Stimulated activated CD4-positive, alpha-beta T cell treated with anti-CD3 and anti-CD28 coated beads, Interleukin-4, amount 100 ng/mL, for 48 hours (primary cell): ENCODE data around the gene CARD9.
"Not testable (repeated sequence)": the region's sequence is repeated elsewhere in the genome, so short reads cannot be mapped to it uniquely, and the experiment has no call there.

Experiments
- DNase-seq, 2 donors: peaks; one replicate each; pipeline ENCODE4 v3.0.0-alpha.2; 2020; ENCODE audit warnings: low read depth in 2 of 2

Gene CARD9

GRCh38 chr9:136363949-136364748 is 9.3 kb downstream of the CARD9 start:
- no peak for DNase-seq

GRCh38 chr9:136363106-136363948 is 10.1 kb downstream of the CARD9 start, which contains the start of gene DNLZ:
DNLZ (minus strand) TSS chr9:136363744; CDS start chr9:136363714, 30 bp downstream.
- DNase-seq, result peak; percentile 97 to 99

GRCh38 chr9:136362450-136362784 is 11.1 kb downstream of the CARD9 start:
- DNase-seq, result no peak

- DNase-seq, result no peak
These were observed 11.6 kb downstream of the CARD9 start for GRCh38 chr9:136361754-136362449.

GRCh38 chr9:136361047-136361753 is 12.3 kb downstream of the CARD9 start:
- no peak for DNase-seq

- DNase-seq, result no peak
These were observed 13.4 kb downstream of the CARD9 start for GRCh38 chr9:136359774-136360718.

GRCh38 chr9:136358888-136359287 is 14.6 kb downstream of the CARD9 start:
- no peak for DNase-seq

- DNase-seq, result no peak
These were observed 15.5 kb downstream of the CARD9 start for GRCh38 chr9:136358016-136358415.

GRCh38 chr9:136357202-136357725 is 16.2 kb downstream of the CARD9 start:
- no peak for DNase-seq

- no peak for DNase-seq
These were observed 17.6 kb downstream of the CARD9 start for GRCh38 chr9:136355616-136356557.

- no peak for DNase-seq
These were observed 18.8 kb downstream of the CARD9 start for GRCh38 chr9:136354592-136355085.

- DNase-seq, result no peak
These were observed 19.5 kb downstream of the CARD9 start for GRCh38 chr9:136353757-136354488.

- DNase-seq, result no peak
These were observed 20.4 kb downstream of the CARD9 start for GRCh38 chr9:136353088-136353487.

- no peak for DNase-seq
These were observed 20.8 kb downstream of the CARD9 start for GRCh38 chr9:136352682-136353081.

GRCh38 chr9:136351868-136352267 is 21.6 kb downstream of the CARD9 start:
- DNase-seq, result not testable (repeated sequence)

GRCh38 chr9:136351252-136351800 is 22.1 kb downstream of the CARD9 start:
- no peak for DNase-seq

- DNase-seq, result no peak
These were observed 23.9 kb downstream of the CARD9 start for GRCh38 chr9:136349546-136349945.

- DNase-seq, result no peak
These were observed 24.8 kb downstream of the CARD9 start for GRCh38 chr9:136348691-136349090.
